NCI-H2171 treated with DMSO at 0.1 percent for 48 hours (cell line): ENCODE results near the gene ZNF678.
"Not testable (repeated sequence)": the region's sequence is repeated elsewhere in the genome, so short reads cannot be mapped to it uniquely, and the experiment has no call there.

ENCODE experiments used
- DNase-seq: peaks from one replicate; lab custom pipeline; 2025; lab: John Stamatoyannopoulos, UW

ZNF678 gene

GRCh38 chr1:227551881-227552280, 11.5 kb upstream of the ZNF678 start:
- not testable (repeated sequence) for DNase-seq

GRCh38 chr1:227556288-227556687, 7.1 kb upstream of the ZNF678 start:
- no peak for DNase-seq

- no peak for DNase-seq
These were observed 5.2 kb upstream of the ZNF678 start for GRCh38 chr1:227557962-227558725.

GRCh38 chr1:227558732-227559262, 4.6 kb upstream of the ZNF678 start:
- no peak for DNase-seq

GRCh38 chr1:227559499-227559898, 3.9 kb upstream of the ZNF678 start:
- DNase-seq, result no peak

GRCh38 chr1:227559926-227560325, 3.4 kb upstream of the ZNF678 start:
- DNase-seq, result no peak

GRCh38 chr1:227560393-227561173, 2.8 kb upstream of the ZNF678 start:
- DNase-seq, result no peak

GRCh38 chr1:227561241-227561907, 2.0 kb upstream of the ZNF678 start:
- DNase-seq, result no peak

GRCh38 chr1:227562037-227562436, 1.3 kb upstream of the ZNF678 start:
- DNase-seq, result no peak

- no peak for DNase-seq
These were observed 428 bp upstream of the ZNF678 start for GRCh38 chr1:227562933-227563323.

- DNase-seq, result no peak
These were observed 3.9 kb downstream of the ZNF678 start for GRCh38 chr1:227567256-227567655.

- DNase-seq, result no peak
These were observed 5.2 kb downstream of the ZNF678 start for GRCh38 chr1:227568593-227568992.

- no peak for DNase-seq
These were observed 9.4 kb downstream of the ZNF678 start for GRCh38 chr1:227572752-227573151.

- no peak for DNase-seq
These were observed 11.6 kb downstream of the ZNF678 start for GRCh38 chr1:227574926-227575325.

GRCh38 chr1:227576189-227576588, 12.8 kb downstream of the ZNF678 start:
- no peak for DNase-seq

GRCh38 chr1:227577500-227577899, 14.1 kb downstream of the ZNF678 start:
- no peak for DNase-seq

GRCh38 chr1:227583354-227583753, 20.0 kb downstream of the ZNF678 start:
- DNase-seq, result no peak

- no peak for DNase-seq
These were observed 23.4 kb downstream of the ZNF678 start for GRCh38 chr1:227586733-227587132.

- DNase-seq, result no peak
These were observed 24.6 kb downstream of the ZNF678 start for GRCh38 chr1:227587968-227588367.

- not testable (repeated sequence) for DNase-seq
These were observed 25.4 kb downstream of the ZNF678 start for GRCh38 chr1:227588769-227589168.

- DNase-seq, result not testable (repeated sequence)
These were observed 26.4 kb downstream of the ZNF678 start for GRCh38 chr1:227589777-227590176.

GRCh38 chr1:227596222-227596621, 32.9 kb downstream of the ZNF678 start:
- DNase-seq, result not testable (repeated sequence)

- DNase-seq, result no peak
These were observed 40.0 kb downstream of the ZNF678 start for GRCh38 chr1:227603327-227603726.
